Gastrocnemius medialis (tissue), 4 donors: Measurements from ENCODE around the gene SBDS.

ENCODE experiments used
- CTCF ChIP-seq, 5 experiments: fragments of 450-650 bp in 3 of 5; fragments of 200-600 bp in 2 of 5; sonication (generic) in 2 of 5; IDR thresholded peaks in 4 of 5; conservative IDR thresholded peaks in 1 of 5; 1 replicate in 4 of 5; 2 replicates in 1 of 5; pipeline ENCODE4 v1.5.1; 2016 to 2019; ENCODE audit warnings: antibody characterized with exemption in 5 of 5, mild to moderate bottlenecking in 3 of 5, moderate library complexity in 3 of 5
- POLR2A ChIP-seq, 2 donors: fragments of 450-650 bp; IDR thresholded peaks; one replicate each; pipeline ENCODE4 v1.6.1; 2017; ENCODE audit warnings: antibody characterized with exemption in 2 of 2, mild to moderate bottlenecking in 2 of 2, moderate library complexity in 2 of 2

- TF ChIP-seq CTCF (IDR thresholded peaks at IDR 0.05 in 4 of 5, conservative IDR thresholded peaks at IDR 0.05 in 1 of 5) (no peak), POLR2A (IDR thresholded peaks at IDR 0.05) (no peak)
Measured at GRCh38 chr7:67008260-67008659, 12.9 kb upstream of the SBDS start.
